Stimulated activated CD4-positive, alpha-beta T cell treated with anti-CD3 and anti-CD28 coated beads, Interleukin-15, amount 100 ng/mL, for 48 hours (primary cell): ENCODE results near the gene CDC42SE1.

Experiments
- DNase-seq, 2 donors: peaks; one replicate each; pipeline ENCODE4 v3.0.0-alpha.2; 2020; ENCODE audit warnings: low read depth in 2 of 2

The CDC42SE1 gene

DNA sequence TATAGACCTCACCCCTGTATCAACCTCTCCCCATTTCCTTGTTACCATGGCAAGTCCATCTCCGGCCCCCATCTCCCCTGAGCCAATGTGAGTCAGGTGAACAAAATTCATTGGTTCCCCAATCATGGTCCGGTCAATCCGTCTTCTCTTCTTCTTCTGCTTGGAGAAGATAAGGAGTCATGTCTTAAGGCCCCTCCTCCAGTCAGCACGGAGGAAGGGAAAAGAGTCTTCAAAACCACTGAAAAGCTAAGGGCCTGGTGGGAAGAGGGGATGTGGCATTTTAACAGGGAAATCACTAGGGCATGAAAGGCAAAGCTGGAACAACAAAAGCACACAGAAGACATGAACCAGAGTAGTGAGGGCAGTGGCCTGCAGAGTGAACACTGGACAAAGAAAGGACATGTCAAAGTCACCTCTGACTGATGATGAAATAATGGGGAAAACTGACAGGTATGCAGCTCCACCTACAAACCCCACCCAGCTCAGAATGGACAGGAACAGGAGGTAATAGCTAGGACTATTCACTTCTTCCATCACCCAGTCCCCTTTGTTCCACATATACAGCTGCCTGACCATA, 4.4 kb downstream of the CDC42SE1 start:
- DNase-seq = no peak

DNA sequence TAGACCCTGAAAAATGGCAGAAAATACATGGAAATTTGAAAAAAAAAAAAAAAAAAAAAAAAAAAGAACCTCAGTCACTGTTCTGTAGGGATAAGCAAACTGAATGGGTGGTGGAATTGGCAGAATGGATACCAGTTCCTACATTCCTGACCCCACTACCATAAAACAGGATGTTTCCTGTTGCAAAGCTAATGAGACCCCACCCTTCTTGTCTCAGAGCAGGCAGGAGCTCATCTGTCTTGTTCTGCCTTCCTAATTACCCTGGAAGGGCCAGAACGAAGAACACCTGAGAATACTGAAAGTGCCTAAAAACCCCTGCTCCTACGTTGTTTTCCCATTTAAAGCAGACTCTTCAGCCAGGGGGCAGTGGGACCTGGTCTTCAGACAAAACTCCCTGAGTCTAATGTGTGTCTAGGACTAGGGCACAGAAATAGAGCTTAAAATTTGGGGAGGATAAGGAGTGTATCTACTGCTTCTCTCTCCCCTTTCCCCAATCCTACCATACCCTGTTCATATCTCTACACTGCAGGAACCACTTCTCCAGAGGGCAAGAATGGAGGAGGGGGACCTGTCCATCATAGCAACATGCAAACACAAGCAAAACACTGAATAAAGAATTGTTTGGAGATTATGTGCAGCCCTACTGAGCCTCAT, 7.9 kb downstream of the CDC42SE1 start:
- DNase-seq = no peak

DNA sequence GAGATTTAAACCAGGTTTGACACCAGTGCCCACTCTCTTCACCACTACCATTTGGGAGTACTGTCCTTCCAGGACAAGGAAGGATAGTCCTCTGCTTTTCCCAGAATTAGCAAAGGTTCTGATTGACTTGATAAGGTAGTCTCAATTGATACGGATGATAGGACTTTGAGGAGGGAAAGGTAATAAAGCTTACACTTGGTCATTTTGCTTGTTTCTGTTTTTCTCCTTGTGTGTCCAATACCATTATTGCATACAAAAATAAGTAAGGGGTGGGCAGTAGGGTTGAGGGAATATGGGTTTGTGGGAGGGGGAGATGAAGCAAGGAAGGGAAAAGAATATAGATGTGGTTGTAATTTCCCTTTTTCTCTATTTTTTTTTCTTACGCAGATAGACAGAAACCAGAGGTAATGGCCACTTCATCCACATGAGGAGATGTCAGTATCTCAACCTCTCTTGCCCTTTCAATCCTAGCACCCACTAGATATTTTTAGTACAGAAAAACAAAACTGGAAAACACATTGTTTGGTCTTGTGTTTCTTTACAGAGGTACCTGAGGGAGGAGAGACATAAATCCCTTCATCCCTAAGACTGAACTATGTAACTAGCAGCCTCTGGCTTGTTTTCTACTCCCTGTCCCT, 9.3 kb downstream of the CDC42SE1 start:
- DNase-seq = no peak

DNA sequence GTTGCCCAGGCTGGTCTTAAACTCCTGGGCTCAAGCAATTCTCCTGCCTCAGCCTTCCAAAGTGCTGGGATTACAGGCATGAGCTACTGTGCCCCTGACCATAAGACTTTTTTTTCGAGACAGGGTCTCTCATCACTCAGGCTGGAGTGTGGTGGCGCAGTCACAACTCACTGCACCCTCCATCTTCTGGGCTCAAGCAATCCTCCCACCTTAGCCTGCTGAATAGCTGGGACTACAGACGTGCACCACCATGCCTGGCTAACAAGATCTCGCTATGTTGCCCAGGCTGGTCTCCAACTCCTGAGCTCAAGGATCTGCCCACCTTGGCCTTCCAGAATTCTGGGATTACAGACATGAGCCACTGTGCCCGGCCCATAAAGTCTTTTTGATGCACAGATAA, 10.0 kb downstream of the CDC42SE1 start:
- no peak for DNase-seq

DNA sequence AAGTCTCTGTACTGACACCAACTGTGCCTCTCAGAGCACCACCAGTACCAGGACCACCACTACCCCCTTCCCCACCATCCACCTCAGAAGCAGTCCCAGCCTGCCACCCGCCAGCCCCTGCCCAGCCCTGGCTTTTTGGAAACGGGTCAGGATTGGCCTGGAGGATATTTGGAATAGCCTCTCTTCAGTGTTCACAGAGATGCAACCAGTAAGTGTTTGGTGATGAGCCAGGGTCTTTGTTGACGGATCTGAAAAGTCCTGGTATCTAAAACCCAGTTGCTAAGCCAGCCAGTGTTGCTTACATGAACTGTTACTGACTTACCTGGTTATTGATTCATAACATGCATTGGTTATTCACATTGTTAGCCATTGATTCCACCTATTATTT, 10.8 kb downstream of the CDC42SE1 start:
- no peak for DNase-seq

DNA sequence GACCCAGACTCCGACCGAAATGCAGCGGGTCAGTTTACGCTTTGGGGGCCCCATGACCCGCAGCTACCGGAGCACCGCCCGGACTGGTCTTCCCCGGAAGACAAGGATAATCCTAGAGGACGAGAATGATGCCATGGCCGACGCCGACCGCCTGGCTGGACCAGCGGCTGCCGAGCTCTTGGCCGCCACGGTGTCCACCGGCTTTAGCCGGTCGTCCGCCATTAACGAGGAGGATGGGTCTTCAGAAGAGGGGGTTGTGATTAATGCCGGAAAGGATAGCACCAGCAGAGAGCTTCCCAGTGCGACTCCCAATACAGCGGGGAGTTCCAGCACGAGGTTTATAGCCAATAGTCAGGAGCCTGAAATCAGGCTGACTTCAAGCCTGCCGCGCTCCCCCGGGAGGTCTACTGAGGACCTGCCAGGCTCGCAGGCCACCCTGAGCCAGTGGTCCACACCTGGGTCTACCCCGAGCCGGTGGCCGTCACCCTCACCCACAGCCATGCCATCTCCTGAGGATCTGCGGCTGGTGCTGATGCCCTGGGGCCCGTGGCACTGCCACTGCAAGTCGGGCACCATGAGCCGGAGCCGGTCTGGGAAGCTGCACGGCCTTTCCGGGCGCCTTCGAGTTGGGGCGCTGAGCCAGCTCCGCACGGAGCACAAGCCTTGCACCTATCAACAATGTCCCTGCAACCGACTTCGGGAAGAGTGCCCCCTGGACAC, 11.3 kb downstream of the CDC42SE1 start:
- no peak for DNase-seq

DNA sequence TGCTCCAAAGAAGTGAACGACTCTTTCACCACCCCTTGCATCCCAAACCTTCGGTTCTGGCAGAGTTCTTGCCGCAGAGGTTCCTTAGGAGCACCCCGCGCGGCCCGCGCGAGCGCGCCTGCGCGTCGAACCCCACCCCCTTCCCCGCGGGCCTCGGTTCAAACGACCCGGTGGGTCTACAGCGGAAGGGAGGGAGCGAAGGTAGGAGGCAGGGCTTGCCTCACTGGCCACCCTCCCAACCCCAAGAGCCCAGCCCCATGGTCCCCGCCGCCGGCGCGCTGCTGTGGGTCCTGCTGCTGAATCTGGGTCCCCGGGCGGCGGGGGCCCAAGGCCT, 11.9 kb downstream of the CDC42SE1 start, which contains the start of gene C1orf56:
Gene C1orf56, plus strand, starts transcription at position 161 of the 334 bp plus-strand sequence. Its CDS starts 97 bp downstream, at position 258.
- DNase-seq = no peak

DNA sequence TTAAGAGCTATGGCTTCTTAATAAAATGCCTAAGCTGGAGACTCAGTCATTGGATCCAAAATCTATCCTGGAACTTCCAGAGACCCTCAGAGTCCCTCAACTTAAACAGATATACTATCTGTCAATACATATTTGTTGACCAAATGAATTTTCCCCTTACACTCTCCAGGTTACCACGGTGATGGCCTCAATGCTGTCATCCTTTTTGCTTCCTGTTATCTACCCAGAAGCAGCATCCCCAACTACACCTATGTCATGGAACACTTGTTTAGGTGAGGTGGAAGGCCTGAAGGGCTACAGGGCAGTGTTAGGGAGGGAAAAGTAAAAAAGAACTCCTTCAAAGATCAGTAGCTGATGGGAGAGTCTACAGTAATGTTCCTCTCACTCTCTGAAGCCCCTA, 16.3 kb downstream of the CDC42SE1 start:
- DNase-seq = no peak

DNA sequence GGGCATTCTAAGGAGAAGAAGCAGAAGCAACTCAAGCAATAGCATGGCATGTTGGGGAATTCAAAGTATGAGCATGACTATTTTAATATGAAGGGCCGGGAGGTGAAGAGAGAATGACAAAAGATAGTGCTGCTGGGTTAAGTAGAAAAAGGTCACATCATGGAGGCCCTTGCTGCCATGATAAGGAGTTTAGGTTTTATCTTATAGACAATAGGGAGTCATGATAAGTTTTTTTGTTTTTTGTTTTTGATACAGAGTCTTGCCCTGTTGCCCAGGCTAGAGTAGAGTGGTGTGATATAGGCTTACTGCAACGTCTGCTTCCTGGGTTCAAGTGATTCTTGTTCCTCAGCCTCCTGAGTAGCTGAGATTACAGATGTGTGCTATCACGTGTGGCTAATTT, 19.9 kb downstream of the CDC42SE1 start:
- DNase-seq = no peak

DNA sequence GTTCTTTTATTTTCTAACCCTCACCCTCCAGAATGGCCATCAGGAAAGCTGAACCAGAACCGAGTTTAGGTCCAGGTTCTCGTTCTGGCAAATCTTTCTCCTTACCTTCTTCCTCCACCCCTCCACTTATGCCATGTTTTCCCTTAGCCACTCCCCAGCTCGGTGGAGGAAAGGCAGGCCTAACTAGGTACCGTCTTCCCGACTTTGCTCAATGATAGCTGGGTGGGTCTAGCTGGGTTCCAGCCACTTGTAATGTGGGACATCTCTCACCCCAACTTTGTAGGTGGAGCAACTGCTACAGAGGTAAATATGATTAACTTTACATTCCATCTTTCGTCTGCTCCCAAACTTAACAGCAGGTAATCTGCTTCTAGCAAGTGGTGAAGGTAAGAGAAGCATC, 22.4 kb downstream of the CDC42SE1 start:
- no peak for DNase-seq

DNA sequence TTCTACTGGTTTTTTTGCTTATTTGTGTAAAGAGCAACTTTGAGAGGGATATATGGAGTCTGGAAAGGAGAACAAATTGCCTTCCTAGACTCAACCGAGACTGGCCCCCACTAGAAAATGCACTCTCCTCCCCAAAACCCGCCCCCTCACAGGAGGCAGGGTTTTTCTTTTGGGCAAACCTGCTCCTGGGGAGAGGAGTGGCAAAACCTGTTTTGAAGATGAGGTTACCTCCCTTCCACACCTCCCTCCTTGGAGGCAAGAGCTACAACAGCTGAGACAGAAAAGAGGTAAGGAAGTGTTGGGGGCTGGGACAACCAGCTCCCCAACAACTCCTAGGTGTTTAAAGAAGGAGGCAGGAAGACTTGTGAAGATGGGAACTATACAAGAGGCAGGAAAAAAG, 23.1 kb downstream of the CDC42SE1 start, which contains the start of gene BNIPL:
Gene BNIPL, plus strand, starts transcription at position 231 of the 400 bp plus-strand sequence. Its CDS starts 140 bp downstream, at position 371.
- no peak for DNase-seq

DNA sequence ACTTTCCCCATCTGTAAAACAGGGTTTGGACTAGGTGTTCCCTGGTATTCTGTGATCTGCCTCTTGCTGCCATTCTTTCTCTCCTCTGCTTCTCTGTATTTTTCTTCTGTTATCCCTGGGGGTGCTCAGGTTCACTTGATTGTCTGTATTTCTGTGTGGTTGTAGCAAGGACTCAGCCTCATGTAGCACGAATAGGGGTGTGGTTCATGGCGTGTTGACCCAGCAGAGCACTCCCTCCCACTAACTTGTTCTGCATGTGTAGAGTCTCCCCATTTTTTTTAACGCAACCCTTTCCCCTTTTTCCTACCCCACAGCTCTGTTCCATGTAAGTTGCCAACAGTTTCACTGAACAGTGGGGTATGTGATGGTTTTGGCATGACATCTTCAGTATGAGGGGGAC, 24.3 kb downstream of the CDC42SE1 start:
- no peak for DNase-seq

DNA sequence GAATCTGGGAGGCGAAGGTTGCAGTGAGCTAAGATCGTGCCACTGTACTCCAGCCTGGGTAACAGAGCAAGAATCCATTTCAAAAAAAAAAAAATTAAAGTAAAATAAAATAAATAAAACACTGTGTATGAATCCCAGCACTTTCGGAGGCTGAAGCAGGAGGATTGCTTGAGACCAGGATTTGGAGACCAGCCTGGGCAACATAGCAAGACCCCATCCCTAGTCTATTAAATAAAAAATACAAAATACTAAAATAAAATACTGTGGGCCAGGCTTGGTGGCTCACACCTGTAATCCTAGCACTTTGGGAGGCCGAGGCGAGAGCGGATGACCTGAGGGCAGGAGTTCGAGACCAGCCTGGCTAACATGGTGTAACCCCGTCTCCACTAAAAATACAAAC, 27.3 kb downstream of the CDC42SE1 start:
- DNase-seq = no peak

DNA sequence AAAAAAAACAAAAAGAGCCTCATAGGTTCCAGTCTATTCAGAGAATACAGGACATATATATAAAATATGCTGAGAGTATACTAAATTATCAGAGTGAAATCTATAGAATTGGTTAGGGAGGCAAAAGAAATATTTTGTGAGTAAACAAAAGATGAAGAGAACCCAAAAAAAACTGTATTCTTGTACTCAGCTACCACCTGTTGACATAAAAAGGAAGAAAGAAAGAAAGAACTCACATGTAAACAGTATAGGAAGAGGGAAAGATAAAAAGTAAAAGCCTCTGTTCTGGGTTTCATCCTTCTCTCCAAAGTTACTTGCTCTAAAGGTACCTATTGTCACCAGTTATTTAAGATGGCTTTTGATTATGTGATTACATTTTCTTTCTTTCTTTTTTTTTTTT, 33.0 kb downstream of the CDC42SE1 start:
- no peak for DNase-seq

DNA sequence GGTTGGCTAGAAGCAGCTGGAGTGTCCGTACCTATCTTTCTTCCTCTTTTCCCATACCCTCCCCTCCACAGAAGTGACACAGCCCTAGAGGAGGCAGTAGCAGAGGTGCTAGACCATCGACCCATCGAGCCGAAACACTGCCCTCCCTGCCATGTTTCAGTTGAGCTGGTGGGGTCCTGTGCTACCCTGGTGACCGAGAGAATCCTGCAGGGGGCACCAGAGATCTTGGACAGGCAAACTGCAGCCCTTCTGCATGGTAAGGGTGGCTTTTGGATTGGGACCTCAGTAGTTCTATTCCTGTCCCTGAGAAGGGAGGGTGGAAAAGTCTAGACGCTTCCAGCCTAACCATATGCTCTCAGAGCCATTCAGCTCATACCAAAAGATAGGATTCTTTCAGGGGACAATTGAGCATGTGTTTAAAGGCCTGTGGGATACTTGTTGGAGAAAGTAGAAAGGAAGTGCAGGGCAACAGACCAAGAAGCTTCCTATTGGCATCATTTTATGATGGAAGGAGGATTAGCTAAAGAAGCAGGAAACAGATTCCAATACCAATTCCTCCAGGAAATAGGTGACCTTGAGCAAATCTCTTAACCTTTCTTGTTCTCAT, 34.8 kb downstream of the CDC42SE1 start:
- peak; percentile 64 to 80 for DNase-seq

DNA sequence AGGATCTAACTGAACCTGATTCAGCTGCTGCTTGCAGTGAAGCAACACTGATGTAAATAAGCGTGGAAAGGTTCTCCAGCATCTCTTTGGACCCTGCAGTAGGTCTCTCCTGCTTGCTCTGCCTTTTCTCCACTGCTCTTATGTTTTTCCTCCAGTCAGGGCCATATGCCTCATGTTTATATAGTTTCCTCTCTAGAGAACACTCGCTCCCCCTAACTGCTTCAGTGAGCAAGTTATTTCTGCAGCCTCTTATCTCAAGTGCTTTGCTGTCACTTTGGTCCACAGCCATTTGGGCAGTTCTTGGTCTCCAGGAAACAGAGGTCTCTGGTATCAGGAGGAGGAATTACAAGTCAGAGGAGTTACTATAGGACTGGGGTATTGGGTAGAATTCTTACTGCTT, 45.9 kb downstream of the CDC42SE1 start:
- DNase-seq = no peak

DNA sequence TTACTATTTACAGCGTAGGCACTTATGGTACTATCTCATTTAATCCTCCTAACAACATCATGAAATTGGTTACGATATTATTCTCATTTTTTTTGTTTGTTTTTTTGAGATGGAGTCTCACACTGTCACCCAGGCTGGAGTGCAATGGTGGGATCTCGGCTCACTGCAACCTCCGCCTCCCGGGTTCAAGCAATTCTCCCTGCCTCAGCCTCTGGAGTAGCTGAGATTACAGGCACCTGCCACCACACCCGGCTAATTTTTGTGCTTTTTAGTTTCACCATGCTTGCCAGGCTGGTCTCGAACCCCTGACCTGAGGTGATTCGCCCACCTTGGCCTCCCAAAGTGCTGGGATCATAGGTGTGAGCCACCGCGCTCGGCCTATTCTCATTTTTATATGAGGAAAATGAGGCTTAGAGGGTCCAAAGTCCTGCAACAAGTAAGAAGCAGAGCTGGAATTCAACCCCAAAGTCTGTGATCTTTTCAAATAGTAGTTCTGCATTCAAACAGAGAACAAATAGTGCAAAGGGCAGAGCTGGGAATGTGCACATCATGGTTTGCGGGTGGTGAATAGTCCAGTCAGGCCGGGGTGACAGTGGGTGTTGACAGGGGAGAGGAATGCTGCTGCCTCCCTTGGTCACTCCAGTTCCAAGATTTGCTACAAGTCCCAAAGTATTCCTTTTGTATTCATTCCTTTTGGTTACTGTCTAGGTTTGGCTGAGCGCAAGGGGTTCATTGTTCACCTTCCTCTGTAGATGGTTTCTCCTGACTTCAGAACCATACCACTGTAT, 46.5 kb downstream of the CDC42SE1 start:
- no peak for DNase-seq

DNA sequence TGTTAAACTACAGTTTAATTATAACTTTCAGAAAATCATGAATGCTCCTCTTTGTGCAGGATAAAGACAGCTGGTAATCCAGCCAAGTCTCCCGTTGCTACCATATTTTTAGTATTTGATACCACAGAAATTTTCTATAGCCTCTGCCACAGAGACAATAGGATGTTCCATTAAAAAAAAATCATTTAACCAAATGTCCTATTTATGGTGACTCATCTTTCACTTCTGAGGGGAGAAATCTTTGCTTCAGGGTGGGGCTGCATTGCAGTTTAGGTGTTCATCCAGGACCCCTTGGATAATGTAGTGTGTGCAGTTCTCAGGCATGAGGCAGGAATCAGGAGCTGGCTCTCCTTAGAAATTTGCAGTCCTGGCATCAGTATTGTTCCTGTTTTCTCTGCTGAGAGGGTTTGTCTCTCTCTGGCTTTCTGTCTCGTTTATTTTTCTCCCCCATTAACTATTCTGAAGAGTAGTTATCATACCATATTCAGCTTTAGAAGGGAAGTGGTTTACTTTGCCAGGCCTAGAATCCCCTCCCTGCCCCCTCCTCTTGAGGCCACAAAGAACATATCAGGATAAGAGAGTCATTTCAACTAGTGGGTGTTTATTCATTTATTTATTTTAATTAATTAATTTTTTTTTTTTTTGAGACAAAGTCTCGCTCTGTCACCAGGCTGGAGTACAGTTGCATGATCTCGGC, 48.1 kb downstream of the CDC42SE1 start:
- DNase-seq = no peak

DNA sequence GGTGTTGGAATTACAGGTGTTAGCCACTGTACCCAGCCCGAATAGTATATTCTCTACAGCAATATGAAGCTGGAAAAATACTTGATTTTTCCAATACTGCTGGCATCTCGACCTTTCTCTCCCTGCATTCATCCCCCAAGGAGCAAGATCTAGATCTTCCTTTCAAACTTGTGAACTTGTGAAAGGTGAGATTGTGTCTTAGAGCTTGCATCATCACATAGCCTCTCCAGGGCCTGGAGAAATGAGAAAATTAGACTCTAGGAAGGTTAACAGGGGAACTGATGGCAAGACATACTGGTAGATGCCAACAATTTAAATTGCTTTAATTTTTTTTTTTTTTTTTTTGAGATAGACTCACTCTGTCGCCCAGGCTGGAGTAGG, 49.1 kb downstream of the CDC42SE1 start:
- DNase-seq = no peak

DNA sequence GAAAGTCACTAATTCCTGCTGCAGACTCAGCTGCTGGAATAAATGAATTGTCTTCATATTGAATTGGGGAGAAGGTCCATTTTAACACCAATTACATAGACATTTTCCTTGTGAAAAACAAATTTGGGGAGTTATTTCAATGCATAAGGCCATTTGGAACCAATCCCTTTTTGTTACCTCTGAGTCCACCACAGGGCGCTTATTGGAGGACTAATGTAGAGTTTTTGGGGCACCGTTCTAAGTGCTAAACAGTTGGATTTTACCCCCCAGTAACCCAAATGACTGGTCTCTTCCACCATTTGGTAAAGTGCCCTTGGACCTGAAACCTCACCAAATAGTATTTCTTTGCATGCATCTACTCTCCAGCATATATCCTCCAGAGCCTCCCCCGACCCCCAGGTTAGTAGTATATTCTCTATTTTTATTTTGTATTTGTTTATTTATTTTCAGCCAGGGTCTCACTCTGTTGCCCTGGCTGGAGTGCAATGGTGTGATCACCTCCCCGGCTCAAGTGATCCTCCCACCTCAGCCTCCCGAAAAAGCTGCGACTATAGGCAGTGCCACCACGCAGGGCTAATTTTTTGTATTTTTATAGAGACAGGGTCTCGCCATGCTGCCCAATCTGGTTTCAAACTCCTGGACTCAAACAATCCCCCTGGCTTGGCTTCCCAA, 49.6 kb downstream of the CDC42SE1 start:
- no peak for DNase-seq
